ENCODE measurements around the gene PIP5K1B. TPM values are rescaled to one million over a fixed set of nuclear protein-coding genes. Genes with fewer than 3 reads are reported as not detected.

PIP5K1B gene
- total RNA-seq, 2 donors from 2014 or later = 3.9 to 7.1 TPM

GRCh38 chr9:69058101-69058500 lies 353.1 kb downstream of the PIP5K1B start:
- DNase-seq (ENCODE audit: low spot score) (no peak), ATAC-seq (ENCODE audit: insufficient number of reproducible peaks, low FRiP score, low read depth) (no peak)
- Histone ChIP-seq H3K4me3 (no peak overlapping the region), H3K36me3 (no peaks in the 10 kb centered on the region), H3K27me3 (replicated peaks; ENCODE audit: insufficient read depth) (no peaks in the 10 kb centered on the region), H3K27ac (no peak overlapping the region), H3K4me1 (ENCODE audit: control insufficient read depth in 1 of 2, low read depth in 2 of 2) (peaks cover 4 to 23% of the 10 kb centered on the region in 2 donors), H3K9me3 (no peaks in the 10 kb centered on the region)
- no peak for TF ChIP-seq CTCF (IDR thresholded peaks at IDR 0.05)

Other genes with a start within 250 kb of the PIP5K1B start
- not detected for gene TMEM252, start 164.4 kb upstream of the PIP5K1B start, total RNA-seq